HG03457 (cell line): ENCODE measurements around the gene SMC6.

Source experiments
- ATAC-seq: cut with Tn5 transposase; IDR thresholded peaks from one replicate; pipeline ENCODE4 v1.9.1; 2021; ENCODE audit warnings: moderate number of reproducible peaks; ENCODE audit not compliant: unreplicated experiment

The SMC6 gene

DNA sequence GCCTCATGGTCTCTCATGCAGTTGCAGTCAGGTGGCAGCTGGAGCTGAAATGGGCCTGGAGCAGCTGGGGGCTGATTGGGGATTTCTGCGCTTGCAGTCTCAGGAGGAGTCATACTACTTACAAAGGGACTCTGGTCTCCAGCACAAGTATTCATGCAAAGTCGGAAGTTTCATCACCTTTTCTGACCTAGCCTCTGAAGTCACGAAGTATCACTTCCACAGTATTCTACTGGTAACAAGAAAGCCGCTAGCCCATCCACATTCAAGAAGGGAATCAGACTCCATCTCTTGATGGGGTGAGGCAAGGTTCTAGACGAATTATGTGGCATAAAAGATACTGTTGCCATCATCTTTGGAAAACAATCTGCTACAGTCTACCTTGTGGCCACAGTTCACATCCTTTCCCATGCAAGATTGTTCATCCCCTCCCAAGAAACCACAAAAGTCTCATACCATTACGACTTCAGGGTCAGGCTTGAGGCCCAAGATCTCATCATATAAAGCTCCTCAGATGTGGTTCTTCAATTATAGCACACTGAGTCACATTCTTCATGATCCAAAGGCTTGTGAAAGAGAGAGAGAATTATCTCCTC lies 95.3 kb downstream of the SMC6 start:
- ATAC-seq = no peak

- ATAC-seq = no peak
Measured at GRCh38 chr2:17657759-17658158, 95.9 kb downstream of the SMC6 start.

- ATAC-seq = no peak
Measured at GRCh38 chr2:17652681-17653394, 100.8 kb downstream of the SMC6 start.

- ATAC-seq = no peak
Measured at GRCh38 chr2:17649026-17649425, 104.6 kb downstream of the SMC6 start.

DNA sequence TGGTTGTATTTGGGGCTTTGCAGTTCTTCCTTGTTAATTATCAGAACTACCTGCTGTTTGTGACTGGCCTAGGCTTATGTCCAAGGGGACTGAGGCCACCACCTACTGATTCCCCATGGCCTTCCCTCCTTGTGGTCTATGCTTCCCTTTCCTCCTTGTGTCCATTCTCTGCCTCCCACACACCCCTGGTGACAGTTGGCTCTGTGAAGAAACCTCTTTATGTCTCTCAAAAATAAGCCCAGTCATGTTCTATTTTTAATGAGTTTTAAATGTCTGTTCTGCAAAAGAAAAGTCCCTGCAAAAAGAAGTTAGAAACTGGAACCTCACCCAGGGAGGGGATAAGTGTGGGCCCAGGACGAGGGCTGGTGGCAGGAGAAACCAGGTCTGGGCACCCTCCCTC lies 105.0 kb downstream of the SMC6 start:
- no peak for ATAC-seq

GRCh38 chr2:17646838-17647701 lies 106.5 kb downstream of the SMC6 start:
- no peak for ATAC-seq

- peak; percentile 84 for ATAC-seq
Measured at GRCh38 chr2:17646081-17646554, 107.5 kb downstream of the SMC6 start.

DNA sequence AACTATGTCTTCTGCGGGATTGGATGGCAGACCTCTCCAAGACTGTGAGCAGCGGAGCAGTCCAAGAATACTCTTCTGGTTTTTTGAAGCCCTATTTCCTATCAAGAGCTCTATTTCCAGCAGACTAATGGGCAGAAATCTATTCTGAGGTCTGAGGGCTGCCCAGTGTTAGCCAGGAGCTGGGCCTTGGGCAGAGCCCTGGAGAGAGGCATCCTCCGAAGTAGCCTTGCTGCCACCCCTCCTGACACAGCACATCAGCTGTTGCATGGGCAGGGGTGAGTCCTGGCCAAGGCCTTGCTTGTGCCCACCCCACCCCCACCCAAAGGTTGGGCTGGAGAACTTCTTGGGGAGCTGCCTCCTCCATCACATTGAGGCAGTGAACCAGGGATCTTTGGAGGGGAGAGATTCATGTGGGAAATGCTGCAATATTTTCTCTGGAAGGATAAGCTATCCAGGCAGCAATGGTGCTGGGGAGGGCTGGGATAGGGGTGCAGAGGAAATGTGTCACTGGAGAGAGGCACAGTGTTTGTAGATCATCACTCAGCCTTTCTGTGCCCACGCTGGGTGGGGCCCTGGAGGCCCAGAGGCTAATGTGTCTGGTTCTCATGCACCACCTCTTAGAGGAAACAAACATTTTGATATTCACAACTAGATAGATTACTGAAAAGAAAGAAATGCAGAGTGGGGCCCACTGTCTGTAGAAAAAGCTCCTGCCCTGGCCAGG lies 108.5 kb downstream of the SMC6 start:
- ATAC-seq = no peak

- no peak for ATAC-seq
Measured at GRCh38 chr2:17643031-17643615, 110.5 kb downstream of the SMC6 start.

- ATAC-seq = no peak
Measured at GRCh38 chr2:17640406-17640805, 113.2 kb downstream of the SMC6 start.

DNA sequence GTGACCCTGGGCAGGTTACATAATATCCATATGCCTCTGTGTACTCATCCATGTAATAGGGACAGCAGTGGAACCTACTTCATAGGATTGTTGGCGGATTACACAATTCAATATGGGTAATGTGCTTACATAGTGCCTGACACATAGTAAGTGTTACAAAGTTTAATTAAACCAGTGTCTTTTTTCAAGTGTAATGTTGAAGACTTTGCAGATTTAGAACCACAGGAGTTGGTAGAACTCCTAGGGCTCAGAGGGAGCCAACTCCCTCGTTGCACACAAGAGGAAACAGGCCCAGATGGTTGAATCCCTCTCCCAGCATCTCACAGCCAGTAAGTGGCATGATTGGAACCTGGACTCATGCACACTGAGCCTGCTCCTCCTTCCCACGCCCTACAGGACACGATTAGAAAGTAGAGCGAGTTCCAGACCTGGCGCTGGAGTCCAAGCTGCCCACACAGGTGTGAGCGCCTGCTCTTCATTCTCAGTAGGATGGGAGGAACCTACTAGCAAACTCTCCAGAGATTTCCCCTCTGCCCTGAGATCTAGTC lies 115.3 kb downstream of the SMC6 start:
- no peak for ATAC-seq

GRCh38 chr2:17637131-17637906 lies 116.3 kb downstream of the SMC6 start:
- no peak for ATAC-seq

- no peak for ATAC-seq
Measured at GRCh38 chr2:17636257-17636656, 117.4 kb downstream of the SMC6 start.

DNA sequence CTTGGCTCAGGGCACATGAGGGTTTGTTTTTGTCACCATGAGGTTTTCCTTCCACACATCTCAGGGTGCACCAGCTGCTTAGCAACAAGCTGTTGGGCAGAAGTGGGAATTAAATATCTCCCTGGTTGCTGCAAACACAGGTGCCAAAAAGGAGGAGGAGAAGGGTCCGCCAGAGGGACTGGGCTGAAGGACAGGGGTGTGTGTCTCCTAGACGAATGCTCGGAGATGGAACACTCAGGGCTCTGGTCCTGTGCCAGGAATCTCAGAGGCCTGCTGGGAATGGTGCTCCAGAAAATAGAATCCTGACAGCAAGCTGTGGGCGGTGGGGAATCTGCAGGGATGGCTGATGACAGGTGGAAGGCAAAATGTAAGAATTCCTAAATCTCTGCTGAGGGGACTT lies 118.6 kb downstream of the SMC6 start:
- ATAC-seq = no peak

DNA sequence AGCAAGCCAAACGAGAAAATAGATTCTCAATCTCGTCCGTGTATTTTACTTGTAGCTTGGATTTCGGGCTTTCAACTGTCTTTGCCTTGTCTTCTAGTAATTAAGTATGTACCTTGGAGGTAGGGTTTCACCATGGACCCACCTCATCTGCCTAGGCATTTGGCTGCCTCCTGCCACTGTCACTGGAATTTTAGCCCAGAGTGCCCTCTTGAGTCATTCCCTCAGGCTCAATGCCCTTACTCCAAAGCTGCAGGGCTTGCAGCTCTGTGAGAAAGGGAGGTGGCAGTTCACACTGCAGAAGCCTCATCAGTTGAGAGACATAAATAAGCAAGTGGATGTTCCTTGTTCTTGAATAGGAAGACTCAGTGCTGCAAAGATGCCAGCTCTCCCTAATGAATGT lies 123.5 kb downstream of the SMC6 start:
- no peak for ATAC-seq

GRCh38 chr2:17628349-17629261 lies 125.0 kb downstream of the SMC6 start:
- ATAC-seq = no peak

DNA sequence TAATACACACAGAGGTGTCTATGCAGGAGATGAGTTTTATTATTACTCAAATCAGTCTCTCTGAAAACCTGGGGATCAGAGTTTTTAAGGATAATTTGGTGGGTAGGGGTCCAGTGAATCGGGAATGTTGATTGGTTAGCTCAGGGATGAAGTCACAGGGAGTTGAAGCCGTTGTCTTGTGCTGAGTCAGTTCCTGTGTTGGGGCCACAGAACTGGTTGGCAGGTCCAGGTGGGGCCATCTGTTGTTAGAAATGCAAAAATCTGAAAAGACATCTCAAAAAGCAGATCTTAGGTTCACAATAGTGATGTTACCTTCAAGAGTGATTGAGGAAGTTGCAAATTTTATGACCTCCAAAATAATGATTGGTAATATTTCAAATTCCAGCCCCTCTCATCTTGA lies 126.2 kb downstream of the SMC6 start:
- no peak for ATAC-seq

DNA sequence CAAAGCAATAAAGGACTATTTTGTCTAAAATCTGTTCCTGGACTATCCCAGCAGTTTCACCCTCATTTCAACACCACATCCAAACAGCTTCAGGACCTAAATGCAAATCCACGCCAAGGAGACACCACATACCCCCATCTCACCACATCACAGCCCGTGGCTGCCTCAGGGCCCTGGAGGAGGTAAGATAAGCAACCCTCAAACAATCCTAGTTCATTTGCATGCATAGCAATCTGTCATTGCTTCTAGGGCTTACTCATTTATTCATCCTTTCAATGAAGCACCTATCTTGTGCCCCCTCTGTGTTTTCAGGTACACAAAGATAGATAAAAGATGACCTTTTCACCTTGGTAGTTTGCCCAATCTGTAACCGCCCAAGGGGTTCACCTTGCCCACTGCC lies 126.6 kb downstream of the SMC6 start:
- no peak for ATAC-seq

GRCh38 chr2:17625446-17625845 lies 128.2 kb downstream of the SMC6 start:
- ATAC-seq = no peak
